Stimulated activated CD4-positive, alpha-beta T cell treated with anti-CD3 and anti-CD28 coated beads, Interleukin-4, amount 100 ng/mL, for 4 hours (primary cell): ENCODE measurements around the gene LPCAT4.
A peak's percentile ranks its signal among the peaks of the same experiment; 100 is the strongest.
"Not testable (repeated sequence)": the region's sequence is repeated elsewhere in the genome, so short reads cannot be mapped to it uniquely, and the experiment has no call there.

ENCODE experiments used
- DNase-seq, 2 experiments: peaks; one replicate each; pipeline ENCODE4 v3.0.0-alpha.2; 2020

Gene LPCAT4, protein sequence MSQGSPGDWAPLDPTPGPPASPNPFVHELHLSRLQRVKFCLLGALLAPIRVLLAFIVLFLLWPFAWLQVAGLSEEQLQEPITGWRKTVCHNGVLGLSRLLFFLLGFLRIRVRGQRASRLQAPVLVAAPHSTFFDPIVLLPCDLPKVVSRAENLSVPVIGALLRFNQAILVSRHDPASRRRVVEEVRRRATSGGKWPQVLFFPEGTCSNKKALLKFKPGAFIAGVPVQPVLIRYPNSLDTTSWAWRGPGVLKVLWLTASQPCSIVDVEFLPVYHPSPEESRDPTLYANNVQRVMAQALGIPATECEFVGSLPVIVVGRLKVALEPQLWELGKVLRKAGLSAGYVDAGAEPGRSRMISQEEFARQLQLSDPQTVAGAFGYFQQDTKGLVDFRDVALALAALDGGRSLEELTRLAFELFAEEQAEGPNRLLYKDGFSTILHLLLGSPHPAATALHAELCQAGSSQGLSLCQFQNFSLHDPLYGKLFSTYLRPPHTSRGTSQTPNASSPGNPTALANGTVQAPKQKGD

GRCh38 chr15:34367101-34368081 is at the start of gene LPCAT4:
LPCAT4 (minus strand) TSS chr15:34367196; CDS start chr15:34367100, 96 bp downstream.
- peak; percentile 83 to 85 for DNase-seq

DNA sequence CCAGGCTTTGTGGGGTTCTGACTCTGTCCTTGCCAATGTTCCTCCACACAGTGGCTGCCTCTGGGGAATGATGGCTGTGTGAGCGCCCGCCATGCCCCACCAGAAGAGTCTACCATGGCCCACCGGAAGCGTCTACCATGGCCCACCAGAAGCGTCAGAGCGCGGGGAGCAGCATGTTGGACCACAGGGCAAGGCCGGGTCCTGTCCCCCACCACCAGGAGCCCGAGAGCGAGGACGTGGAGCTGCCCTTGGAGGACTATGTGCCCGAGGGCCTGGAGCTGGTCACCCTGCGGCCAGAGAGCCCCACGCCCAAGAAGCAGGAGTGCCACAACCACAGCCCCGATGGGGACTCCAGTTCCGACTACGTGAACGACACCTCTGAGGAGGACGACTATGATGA is 42.5 kb upstream of the LPCAT4 start:
- not testable (repeated sequence) for DNase-seq

DNA sequence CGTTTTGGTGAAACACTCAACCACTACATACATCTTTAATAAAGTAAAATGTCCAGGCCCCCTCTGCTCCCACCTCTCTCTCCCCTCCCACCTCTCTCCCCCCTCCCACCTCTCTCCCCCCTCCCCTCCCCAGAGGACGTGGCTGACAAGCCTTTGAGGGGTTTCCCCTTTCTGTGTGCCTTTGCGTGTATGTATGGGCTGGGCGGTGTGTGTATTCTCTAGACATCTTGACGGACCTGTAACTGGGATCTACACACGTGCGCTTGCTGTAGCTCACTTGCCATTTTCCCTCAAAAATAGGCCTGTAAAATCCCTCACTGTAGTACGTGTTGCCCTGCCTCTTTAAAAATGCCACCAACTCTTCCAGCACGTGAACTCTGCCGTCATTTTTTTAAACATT is 42.0 kb upstream of the LPCAT4 start:
- not testable (repeated sequence) for DNase-seq

GRCh38 chr15:34403899-34404298 is 36.9 kb upstream of the LPCAT4 start:
- DNase-seq = not testable (repeated sequence)

DNA sequence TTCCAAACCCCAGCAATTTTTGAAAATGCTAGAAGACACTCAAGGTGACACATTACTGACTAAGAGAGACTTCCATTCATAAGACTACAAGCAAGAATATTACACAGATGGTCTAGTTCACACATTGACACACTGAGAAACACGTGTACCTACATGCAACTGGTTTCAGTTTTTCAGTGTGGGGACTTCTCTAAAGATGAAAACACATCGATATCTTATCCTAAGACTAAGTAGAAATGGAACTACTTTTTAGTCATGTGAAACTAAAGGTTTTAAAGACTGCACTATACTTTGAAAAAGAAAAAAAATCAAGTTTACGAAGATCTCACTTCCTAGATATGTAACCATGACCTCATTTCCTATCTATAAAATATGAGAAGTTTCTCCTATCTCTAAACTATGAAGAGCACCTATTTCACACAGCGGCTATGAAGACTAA is 36.2 kb upstream of the LPCAT4 start:
- DNase-seq = not testable (repeated sequence)

- not testable (repeated sequence) for DNase-seq
Observed at GRCh38 chr15:34397637-34398259, 30.8 kb upstream of the LPCAT4 start.

DNA sequence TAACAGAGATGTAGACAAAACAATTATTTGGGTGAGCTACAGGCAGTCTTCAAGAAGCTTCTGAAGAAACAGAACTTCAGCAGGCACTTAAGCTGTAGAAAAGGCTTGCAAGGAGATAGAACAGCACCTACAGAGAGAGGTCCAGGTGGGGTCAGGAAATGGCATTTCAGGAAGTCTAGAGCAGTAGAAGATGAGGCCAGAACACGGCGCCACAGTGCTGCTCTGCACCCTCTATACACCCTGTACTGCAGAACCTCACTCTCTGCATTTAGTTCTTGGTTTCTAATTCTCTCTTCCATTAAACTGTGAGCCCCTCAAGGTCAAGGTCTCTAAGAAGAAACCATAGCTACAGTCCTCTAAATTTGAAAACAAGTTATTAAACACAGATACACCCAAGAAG is 26.0 kb upstream of the LPCAT4 start:
- not testable (repeated sequence) for DNase-seq

- DNase-seq = not testable (repeated sequence)
Observed at GRCh38 chr15:34389594-34390086, 22.6 kb upstream of the LPCAT4 start.

DNA sequence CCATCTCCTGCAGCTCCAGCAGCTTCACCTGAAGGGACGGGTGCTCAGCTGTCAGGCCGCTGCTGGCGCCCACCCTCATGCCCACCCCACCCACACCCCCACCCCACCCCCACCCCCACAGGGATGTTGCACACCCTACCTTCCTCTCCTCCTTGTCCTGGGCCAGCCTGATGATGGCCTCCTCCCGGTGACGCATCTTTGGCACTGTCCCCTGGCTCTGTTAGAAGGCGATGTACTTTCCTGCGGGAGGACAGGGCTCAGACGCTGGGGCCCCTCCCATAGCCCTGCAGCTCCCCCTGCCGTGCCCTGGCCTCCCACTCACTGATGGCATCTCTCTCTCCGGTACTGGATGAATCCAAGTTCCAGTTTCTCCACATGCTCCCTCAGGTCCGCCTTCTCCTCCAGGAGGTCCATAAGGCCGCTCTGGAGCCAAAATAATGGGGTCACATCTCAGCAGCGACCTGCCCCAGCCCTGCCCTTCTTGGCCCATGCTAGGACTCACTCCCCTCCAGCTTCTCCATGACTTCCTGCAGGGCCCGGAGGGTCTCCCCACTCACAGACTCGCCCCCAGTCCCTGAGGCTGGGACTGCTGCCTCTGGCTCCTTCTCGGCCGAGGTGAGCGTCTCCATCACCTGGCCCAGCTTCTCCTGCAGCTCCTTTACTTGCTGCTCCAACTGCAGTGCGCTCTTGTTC is 15.0 kb upstream of the LPCAT4 start:
- DNase-seq = not testable (repeated sequence)

DNA sequence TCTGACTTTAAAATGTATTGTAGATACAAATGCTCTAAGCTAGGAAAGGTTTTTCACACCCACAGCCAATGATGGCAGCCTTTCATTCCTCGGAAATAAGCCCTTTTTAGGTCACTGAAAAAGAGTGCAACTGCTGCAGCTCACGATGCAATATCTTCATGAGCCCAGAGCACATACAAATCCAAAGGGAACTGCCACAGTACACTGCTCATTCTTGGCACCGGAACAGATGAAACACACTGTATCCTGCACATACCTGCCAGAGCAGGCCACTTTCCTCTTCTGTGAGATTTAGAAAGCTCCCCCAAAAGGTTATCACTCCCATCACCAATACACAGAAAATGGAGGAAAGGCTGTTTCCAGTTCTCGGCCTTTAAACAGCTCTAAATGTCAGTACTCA is 13.5 kb upstream of the LPCAT4 start:
- not testable (repeated sequence) for DNase-seq

DNA sequence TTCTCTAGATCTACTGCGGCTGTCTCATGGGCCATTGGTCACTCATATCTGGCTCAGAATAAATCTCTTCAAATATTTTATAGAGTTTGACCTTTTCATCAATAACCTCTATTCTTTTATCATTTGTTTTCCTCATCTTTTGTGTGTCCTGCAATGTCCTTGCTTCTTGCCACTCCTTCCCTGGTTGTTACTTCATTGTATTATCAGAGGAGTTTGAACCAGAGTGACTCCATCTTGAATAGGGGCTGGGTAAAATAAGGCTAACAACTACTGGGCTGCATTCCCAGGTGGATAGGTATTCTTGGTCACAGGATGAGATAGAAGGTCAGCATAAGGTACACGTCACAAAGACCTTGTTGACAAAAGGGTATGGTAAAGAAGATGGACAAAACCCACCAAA is 9.9 kb upstream of the LPCAT4 start:
- no peak for DNase-seq

DNA sequence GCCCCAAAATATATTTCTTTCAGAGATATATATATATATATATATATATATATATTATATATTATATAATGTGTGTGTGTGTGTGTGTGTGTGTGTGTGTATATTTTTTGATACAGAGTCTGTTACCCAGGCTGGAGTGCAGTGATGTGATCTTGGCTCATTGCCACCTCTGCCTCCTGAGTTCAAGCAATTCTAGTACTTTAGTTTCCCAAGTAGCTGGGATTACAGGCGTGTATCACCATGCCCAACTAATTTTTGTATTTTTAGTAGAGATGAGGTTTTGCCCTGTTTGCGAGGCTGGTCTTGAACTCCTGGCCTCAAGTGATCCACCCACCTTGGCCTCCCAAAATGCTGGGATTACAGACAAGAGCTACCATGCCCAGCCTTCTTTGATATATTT is 8.5 kb upstream of the LPCAT4 start:
- not testable (repeated sequence) for DNase-seq

DNA sequence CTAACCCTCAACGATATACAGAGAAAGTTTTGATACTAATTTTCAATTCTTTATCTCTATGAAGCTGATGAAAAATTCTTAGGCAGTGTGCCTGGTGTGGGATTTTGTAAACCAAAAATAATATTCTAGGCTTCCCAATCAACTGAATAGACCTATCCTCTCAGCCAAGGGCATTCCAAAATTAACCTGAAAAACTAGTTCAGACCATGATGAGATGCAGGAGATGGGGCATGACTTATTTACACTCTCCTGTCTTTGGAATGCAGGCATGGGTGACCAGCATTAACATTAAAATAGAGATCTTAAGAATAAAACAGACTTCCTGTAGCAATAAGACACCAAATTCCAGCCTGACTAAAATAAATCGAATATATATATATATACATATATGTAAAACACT is 7.8 kb upstream of the LPCAT4 start:
- DNase-seq = no peak

DNA sequence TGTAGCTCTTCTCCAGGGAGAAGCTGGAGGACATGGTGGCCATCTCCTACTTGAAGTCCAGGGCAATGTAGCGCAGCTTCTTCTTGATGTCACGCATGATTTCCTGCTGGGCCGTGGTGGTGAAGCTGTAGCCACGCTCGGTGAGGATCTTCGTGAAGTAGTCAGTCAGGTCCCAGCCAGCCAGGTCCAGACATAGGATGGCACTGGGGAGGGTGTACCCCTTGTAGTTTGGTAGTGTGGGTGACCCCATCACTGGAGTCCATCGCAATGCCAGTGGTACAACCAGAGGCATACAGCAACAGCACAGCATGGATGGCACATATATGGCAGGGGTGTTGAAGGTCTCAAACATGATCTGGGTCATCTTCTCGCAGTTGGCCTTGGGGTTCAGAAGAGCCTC is 7.0 kb upstream of the LPCAT4 start:
- no peak for DNase-seq

DNA sequence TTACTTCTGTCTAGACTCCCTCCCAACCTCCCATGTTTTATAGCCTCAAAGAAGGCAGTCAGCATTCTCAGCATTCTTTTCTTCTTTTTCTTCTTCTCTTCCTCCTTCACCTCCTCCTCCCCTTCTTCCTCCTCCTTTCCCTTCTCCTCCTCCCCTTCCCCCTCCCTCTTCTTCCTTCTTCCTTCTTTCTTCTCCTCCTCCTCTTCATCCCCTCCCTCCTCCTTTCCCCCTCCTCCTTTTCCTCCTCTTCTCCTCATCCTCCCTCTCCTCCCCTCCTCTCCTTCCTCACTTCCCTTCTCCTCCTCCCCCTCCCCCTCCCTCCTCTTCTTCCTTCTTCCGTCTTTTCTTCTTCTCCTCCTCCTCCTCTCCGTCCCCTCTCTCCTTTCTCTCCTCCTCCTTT is 3.6 kb upstream of the LPCAT4 start:
- DNase-seq = no peak

- no peak for DNase-seq
Observed at GRCh38 chr15:34370129-34370528, 3.1 kb upstream of the LPCAT4 start.

GRCh38 chr15:34366271-34367065 is 528 bp downstream of the LPCAT4 start:
- peak; percentile 41 to 44 for DNase-seq

GRCh38 chr15:34365836-34366235 is 1.2 kb downstream of the LPCAT4 start:
- no peak for DNase-seq

DNA sequence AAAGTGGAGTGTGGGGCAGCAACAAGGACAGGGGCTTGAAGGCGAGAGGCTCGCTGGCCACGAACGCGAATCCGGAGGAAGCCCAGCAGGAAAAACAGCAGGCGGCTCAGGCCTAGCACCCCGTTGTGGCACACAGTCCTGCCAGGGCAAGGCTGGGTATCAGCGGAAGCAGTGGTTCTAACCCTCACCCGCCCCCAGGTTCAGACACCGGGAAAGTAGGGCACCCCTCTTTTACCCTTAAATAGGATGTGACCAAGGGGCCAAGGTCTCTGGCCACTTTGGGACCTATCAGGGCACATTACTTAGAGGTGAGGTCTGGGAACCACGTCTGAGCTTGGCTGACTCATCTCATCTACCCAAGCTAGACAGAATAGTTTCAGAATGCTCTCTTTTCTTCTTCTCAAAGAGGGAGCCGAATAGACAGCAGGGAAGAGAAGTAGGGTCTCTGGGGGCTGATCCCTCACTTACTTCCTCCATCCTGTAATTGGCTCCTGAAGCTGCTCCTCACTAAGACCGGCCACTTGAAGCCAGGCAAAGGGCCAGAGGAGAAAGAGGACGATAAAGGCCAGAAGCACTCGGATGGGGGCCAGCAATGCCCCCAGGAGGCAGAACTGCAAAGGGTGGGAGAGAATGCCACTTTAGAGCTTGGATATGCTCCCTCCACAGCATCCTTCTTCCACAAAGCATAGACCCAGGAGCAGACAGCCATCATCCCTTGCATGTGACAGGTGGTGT is 1.7 kb downstream of the LPCAT4 start:
- DNase-seq = peak in 1 of 2 experiments; percentile 4

DNA sequence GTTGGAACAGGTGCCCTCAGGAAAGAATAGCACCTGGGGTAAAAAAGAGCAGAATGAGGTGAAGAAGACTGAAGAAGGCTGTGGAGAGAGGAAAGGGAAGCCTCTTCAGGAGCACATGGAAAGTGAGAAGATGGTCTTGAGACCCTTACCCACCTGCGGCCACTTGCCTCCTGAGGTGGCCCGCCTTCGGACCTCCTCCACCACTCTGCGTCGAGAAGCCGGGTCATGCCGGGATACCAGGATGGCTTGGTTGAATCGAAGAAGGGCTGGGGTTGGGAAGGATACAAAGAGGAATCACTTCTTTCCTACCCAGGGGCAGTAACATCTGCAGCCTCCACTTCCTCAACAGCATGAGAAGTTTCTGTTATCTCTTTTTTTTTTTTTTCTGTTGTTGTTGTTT is 3.0 kb downstream of the LPCAT4 start:
- DNase-seq = no peak
